GM12801 (cell line): ENCODE results near the gene OR56A3.

Experiments used
- TF ChIP-seq, protein P1 (sequence below): IDR thresholded peaks from one replicate; pipeline ENCODE4 v1.5.1; 2011; ENCODE audit warnings: control low read depth; ENCODE audit not compliant: insufficient read length; ENCODE audit errors: extremely low read depth

The OR56A3 gene

DNA sequence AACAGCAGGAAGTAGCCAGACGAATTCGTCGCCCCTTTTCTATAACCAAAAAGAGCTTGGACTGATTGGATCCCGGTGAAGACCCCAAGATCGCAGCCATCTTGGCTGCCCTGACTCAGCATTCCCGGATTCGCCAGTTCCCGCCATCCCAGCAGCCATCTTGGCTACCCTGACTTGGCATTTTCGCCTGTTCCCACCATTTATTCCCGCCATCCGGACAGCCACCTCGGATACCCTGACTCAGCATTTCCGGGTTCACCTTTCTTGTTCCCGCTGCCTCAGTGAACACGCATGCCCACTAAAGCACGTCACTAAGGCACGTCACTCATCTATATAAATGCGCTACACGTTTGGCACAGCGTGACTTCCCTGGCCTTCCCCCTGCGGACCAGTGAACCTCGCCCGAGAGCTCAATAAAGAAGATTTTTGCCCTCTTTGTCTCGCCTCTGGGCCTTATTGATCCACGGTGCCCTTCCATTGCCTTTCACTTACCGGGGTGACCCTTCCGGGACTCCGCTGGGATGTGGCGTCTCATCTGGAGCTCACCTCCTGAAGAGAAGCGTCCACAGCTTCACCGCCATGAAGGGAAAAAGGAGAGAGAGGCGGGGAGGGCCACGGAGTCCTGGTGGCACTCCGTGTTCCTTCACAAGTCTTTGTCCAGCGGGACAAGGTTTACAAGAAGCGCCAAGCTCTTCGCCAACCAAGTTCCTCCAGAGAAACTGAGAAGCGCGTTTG, 4.0 kb upstream of the OR56A3 start:
- TF ChIP-seq, protein P1, sequence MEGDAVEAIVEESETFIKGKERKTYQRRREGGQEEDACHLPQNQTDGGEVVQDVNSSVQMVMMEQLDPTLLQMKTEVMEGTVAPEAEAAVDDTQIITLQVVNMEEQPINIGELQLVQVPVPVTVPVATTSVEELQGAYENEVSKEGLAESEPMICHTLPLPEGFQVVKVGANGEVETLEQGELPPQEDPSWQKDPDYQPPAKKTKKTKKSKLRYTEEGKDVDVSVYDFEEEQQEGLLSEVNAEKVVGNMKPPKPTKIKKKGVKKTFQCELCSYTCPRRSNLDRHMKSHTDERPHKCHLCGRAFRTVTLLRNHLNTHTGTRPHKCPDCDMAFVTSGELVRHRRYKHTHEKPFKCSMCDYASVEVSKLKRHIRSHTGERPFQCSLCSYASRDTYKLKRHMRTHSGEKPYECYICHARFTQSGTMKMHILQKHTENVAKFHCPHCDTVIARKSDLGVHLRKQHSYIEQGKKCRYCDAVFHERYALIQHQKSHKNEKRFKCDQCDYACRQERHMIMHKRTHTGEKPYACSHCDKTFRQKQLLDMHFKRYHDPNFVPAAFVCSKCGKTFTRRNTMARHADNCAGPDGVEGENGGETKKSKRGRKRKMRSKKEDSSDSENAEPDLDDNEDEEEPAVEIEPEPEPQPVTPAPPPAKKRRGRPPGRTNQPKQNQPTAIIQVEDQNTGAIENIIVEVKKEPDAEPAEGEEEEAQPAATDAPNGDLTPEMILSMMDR: no peak

DNA sequence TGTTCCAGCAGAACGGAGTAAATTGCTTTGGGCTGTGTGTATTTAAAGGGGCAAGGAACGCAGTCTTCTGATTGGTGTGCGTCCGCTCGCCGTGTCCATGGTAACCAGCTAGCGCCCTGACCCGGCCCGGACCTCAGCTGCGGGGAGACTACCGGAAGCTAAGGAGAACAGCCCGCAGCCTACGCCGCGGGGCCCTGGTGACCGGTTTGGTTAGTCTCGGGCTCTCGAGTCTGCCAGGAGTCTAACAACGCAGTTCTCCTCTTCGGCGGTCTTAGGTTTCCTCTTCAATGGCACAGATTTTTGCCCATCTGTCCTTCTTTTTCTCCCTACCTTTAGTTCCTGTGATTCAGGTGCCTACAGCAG, 3.5 kb upstream of the OR56A3 start:
- TF ChIP-seq, protein P1: no peak

DNA sequence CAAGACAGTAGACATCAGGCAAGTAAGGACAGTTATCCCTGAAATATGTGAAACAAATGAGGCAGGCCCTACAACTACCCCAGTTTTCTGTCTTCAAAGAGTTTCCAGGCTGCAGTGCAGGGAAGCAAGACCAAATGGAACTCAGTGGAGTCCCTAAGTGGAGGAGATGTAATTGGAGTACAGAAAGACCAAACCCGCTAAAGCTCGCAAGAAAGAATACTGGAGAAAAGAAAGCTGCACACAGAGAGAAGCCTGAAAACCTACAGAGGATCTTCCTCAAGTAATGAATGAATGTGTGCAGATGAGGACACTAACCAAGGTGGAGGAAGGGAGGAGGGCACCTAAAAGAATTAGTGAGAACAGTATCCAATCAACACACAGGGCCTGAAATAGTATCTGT, 1.3 kb upstream of the OR56A3 start:
- TF ChIP-seq, protein P1: no peak

GRCh38 chr11:5955586-5955985, 13.5 kb downstream of the OR56A3 start:
- TF ChIP-seq, protein P1: no peak

- TF ChIP-seq, protein P1: no peak
Measured at GRCh38 chr11:5966958-5967357, 24.9 kb downstream of the OR56A3 start.

DNA sequence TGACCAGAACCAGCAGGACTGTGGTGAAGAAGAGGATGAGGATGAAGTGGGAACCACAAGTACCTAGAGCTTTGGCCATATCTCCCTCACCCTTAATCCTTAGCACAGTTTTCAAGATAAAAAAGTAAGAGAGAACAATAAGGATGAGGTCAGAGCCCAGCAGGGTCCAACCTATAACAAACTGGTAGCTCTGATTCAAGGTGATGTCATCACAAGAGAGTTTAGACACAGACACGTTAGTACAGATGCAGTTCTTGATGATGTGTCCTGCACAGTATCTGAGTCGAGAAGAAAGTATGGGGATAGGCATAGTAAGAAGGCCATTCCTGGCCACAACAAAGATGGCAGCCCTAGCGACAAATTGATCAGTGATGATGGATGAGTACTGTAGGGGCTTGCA, 25.7 kb downstream of the OR56A3 start:
- TF ChIP-seq, protein P1: no peak

DNA sequence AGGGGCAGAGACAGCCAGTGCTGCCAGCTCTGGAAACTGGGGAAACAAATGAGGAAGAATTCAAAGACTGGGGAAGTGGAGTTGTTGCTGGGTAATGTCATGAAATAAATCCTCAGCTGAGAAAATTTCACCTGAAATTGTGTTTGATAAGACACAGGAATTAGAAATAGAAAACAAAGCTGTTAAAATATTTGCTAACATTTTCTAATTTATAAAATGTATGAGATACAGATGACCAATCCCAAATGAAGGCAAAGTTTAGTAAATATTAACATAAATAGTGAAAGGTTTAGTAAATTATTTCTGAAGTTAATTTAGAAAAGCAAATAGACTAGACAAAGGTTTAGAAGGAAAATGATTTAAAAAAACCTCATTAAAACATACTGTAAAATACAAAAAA, 26.3 kb downstream of the OR56A3 start, which contains the start of gene OR56A5:
TSS of gene OR56A5 (minus strand) at position 101 of the 400 bp plus-strand sequence. CDS start at position 101, 0 bp downstream.
- TF ChIP-seq, protein P1: no peak
